Hepatocyte (in vitro differentiated cells): ENCODE results near the gene ZP2. TPM values are rescaled to one million over a fixed set of nuclear protein-coding genes. Genes with fewer than 3 reads are reported as not detected.
"Not testable (repeated sequence)": the region's sequence is repeated elsewhere in the genome, so short reads cannot be mapped to it uniquely, and the experiment has no call there.

Source experiments
- DNase-seq: peaks from one replicate; pipeline ENCODE4 v3.0.0-alpha.2; 2016; ENCODE audit warnings: low spot score
- H2AFZ ChIP-seq: fragments of 200-600 bp; sonication (generic); 2 replicates; pipeline ENCODE4 v1.6.0; 2016; ENCODE audit warnings: antibody characterized with exemption, mild to moderate bottlenecking
- H3K27ac ChIP-seq: fragments of 200-600 bp; sonication (generic); 2 replicates; pipeline ENCODE4 v1.5.1; 2016; ENCODE audit warnings: mild to moderate bottlenecking
- H3K27me3 ChIP-seq: fragments of 200-600 bp; sonication (generic); 2 replicates; pipeline ENCODE4 v1.6.1; 2016
- H3K36me3 ChIP-seq: fragments of 200-600 bp; sonication (generic); replicated peaks from 2 replicates; pipeline ENCODE4 v1.5.1; 2016; ENCODE audit warnings: low read depth; ENCODE audit not compliant: insufficient read depth
- H3K4me1 ChIP-seq: fragments of 200-600 bp; sonication (generic); 2 replicates; pipeline ENCODE4 v1.5.1; 2016; ENCODE audit warnings: mild to moderate bottlenecking, moderate library complexity; ENCODE audit not compliant: insufficient read depth
- H3K4me2 ChIP-seq: fragments of 200-600 bp; sonication (generic); 2 replicates; pipeline ENCODE4 v1.6.0; 2016
- H3K4me3 ChIP-seq: fragments of 200-600 bp; sonication (generic); 2 replicates; pipeline ENCODE4 v1.5.1; 2016; ENCODE audit warnings: mild to moderate bottlenecking
- H3K79me2 ChIP-seq: fragments of 200-600 bp; sonication (generic); 2 replicates; pipeline ENCODE4 v1.6.0; 2017; ENCODE audit warnings: mild to moderate bottlenecking
- H3K9me2 ChIP-seq: fragments of 200-600 bp; sonication (generic); replicated peaks from 2 replicates; pipeline ENCODE4 v1.6.0; 2017; ENCODE audit warnings: mild to moderate bottlenecking; ENCODE audit not compliant: insufficient read depth
- H3K9me3 ChIP-seq: fragments of 200-600 bp; sonication (generic); 2 replicates; pipeline ENCODE4 v1.5.1; 2016; ENCODE audit warnings: low read depth, mild to moderate bottlenecking
- H4K20me1 ChIP-seq: fragments of 200-600 bp; sonication (generic); 2 replicates; pipeline ENCODE4 v1.6.0; 2016; ENCODE audit warnings: mild to moderate bottlenecking; ENCODE audit not compliant: insufficient read depth, poor library complexity, severe bottlenecking
- EZH2 ChIP-seq: fragments of 200-600 bp; sonication (generic); IDR thresholded peaks from 2 replicates; pipeline ENCODE4 v1.6.1; 2016; ENCODE audit warnings: antibody characterized with exemption, mild to moderate bottlenecking, borderline replicate concordance
- EZH2phosphoT487 ChIP-seq: fragments of 200-600 bp; sonication (generic); IDR thresholded peaks from one replicate; pipeline ENCODE4 v1.6.1; 2018; ENCODE audit warnings: antibody characterized with exemption, mild to moderate bottlenecking, low read depth, moderate library complexity; ENCODE audit not compliant: unreplicated experiment, severe bottlenecking
- WGBS: methylation state at CpG from one replicate; pipeline ENCODE4 v1.1.6; 2016; ENCODE audit warnings: low lambda C conversion rate; ENCODE audit errors: missing lambda C conversion rate; 5-methylcytosine and 5-hydroxymethylcytosine counted together
- polyA plus RNA-seq: library from polyadenylated mRNA; unstranded; fragments of >200 nt; fragmentation: Nextera tagmentation; extraction: Ambion mirVana; gene quantifications from 2 replicates; pipeline ENCODE4 v1.2.1, GENCODE V29; 2016
- total RNA-seq: library from RNA; depleted of rRNA; stranded (reverse); fragments of >200 nt; gene quantifications from 2 replicates; pipeline ENCODE4 v1.2.3, GENCODE V29; 2014
- TF ChIP-seq, protein P1 (sequence below): fragments of 200-600 bp; sonication (generic); IDR thresholded peaks from 2 replicates; pipeline ENCODE4 v1.5.1; 2016; ENCODE audit warnings: antibody characterized with exemption, mild to moderate bottlenecking; ENCODE audit not compliant: poor library complexity

The ZP2 gene
- total and polyA plus RNA-seq, 2 experiments from 2014 or later: 0.20 TPM; not detected in 1

DNA sequence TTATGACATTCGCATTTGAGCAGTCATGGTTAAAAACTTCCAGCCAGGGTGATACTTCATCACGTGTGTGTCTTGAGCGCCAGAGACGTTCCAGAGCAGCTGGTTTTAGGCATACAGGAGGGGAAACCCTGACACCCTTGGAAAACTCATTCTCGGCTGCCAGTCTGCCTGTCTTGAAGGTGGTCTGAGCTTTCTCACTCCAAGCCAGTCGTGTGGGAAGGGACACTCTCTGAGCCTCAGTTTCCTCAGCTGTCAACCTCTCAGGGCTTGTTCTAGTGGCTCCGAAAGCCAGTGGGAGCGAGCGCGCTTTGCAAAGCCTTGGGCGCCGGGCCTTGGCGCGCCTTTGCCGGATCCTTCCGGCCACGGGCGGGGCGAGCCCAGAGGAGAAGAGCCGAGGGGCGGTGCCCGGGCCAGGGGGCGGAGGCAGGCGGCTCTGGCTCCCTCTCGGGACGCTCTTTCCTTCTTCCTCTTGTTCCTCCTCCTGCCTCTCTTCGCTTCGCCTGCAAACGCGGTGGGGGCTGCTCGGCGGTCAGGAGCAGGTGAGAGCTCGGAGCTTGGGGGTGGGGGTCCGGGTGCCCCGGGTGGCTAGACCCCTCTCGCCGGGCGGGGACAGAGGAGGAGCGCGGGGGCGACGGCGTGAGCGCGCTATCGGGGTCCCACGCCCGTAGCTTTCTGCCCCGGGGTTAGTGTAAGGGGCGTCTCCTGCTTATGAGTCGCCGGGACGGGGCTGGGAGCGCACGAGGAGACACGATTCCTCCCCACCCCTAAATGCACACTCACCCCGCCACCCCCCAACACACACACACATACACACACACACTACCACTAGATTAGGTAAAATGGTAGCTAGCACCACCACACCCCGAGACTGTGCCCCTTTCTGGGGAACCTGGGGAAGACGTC lies 52.9 kb downstream of the ZP2 start, which contains the start of gene LDAF1:
Gene LDAF1, plus strand, starts transcription at position 467 of the 903 bp plus-strand sequence. CDS start 2,509 bp downstream, outside the sequence.
- no peaks in the 10 kb centered on the region for H3K9me2 ChIP-seq
- TF ChIP-seq, protein P1, sequence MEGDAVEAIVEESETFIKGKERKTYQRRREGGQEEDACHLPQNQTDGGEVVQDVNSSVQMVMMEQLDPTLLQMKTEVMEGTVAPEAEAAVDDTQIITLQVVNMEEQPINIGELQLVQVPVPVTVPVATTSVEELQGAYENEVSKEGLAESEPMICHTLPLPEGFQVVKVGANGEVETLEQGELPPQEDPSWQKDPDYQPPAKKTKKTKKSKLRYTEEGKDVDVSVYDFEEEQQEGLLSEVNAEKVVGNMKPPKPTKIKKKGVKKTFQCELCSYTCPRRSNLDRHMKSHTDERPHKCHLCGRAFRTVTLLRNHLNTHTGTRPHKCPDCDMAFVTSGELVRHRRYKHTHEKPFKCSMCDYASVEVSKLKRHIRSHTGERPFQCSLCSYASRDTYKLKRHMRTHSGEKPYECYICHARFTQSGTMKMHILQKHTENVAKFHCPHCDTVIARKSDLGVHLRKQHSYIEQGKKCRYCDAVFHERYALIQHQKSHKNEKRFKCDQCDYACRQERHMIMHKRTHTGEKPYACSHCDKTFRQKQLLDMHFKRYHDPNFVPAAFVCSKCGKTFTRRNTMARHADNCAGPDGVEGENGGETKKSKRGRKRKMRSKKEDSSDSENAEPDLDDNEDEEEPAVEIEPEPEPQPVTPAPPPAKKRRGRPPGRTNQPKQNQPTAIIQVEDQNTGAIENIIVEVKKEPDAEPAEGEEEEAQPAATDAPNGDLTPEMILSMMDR: no peak
- TF ChIP-seq EZH2 (no peak), EZH2phosphoT487 (no peak)
- peak within 1 kb of the TSS; percentile 33 for H3K27ac ChIP-seq
- peak within 1 kb of the TSS; percentile 91 for H3K4me3 ChIP-seq
- peaks cover 14% of the 10 kb centered on the region for H3K4me1 ChIP-seq
- H3K79me2 ChIP-seq: no peaks in the 10 kb centered on the region
- WGBS: 3% methylated on average over 31 of the region's 59 CpGs
- no peaks in the 10 kb centered on the region for H3K36me3 ChIP-seq
- peak within 1 kb of the TSS; percentile 95 for H2AFZ ChIP-seq
- H4K20me1 ChIP-seq: no peaks in the 10 kb centered on the region
- no peaks in the 10 kb centered on the region for H3K27me3 ChIP-seq
- H3K4me2 ChIP-seq: peak within 1 kb of the TSS; percentile 98
- peak; percentile 92 for DNase-seq
- no peaks in the 10 kb centered on the region for H3K9me3 ChIP-seq

DNA sequence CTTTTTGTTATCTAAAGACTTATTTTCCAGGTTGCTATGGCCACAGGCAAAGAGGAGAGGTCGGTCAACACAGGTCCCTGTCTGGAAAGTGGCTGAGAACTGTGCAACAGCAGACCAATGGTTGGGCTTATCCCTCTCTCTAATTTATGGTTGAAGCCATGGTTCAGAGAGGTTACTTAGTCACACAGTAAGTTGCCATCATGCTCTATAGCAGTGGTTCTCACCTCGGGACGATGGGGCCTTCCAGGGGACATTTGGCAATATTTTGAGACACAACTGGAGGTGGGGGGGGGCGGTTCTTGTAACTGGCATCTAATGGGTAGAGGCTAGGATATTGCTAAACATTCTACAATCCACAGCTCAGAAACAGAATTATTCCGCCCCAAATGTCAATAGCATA lies 53.7 kb downstream of the ZP2 start:
- Histone ChIP-seq H3K36me3 (no peaks in the 10 kb centered on the region), H3K27ac (peak overlapping the region; percentile 33), H3K4me1 (peaks cover 13% of the 10 kb centered on the region), H4K20me1 (no peaks in the 10 kb centered on the region), H3K9me2 (no peaks in the 10 kb centered on the region), H3K4me2 (peak overlapping the region; percentile 98), H2AFZ (no peak overlapping the region), H3K27me3 (no peaks in the 10 kb centered on the region), H3K4me3 (no peak overlapping the region), H3K79me2 (no peaks in the 10 kb centered on the region), H3K9me3 (no peaks in the 10 kb centered on the region)
- TF ChIP-seq, protein P1: no peak
- TF ChIP-seq EZH2 (no peak), EZH2phosphoT487 (no peak)
- whole genome bisulfite sequencing: 84% methylated on average over 5 of the region's 5 CpGs
- DNase-seq: no peak

DNA sequence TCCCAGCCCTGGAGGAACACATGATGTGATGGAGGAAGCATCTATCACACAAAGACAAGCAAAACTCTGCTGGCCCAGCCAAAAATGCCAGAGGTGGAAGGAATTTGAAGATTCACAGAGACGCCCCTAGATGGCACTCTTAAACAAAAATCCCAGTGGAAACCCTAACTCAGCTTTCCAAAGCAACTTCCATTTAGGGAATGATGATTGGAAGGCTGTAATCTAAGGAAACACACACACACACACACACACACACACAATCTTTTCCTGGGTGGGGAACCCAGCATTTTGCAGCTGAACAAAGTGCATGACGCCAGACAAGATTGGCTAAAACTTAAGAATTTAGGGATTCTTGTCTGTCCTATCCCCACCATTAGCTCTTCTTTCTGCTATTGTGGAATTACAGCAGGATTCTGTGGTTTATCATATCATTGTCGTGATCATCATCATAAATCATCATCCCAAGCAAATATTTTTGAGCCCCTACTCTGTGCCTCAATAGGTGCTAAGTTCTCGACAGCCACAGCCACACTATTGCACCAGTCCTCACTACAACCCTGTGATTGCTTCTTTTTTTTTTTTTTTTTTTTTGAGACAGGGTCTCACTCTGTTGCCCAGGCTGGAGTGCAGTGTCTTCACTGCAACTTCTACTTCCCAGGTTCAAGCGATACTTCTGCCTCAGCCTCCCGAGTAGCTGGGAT lies 54.5 kb downstream of the ZP2 start:
- no peak overlapping the region for H3K4me2 ChIP-seq

DNA sequence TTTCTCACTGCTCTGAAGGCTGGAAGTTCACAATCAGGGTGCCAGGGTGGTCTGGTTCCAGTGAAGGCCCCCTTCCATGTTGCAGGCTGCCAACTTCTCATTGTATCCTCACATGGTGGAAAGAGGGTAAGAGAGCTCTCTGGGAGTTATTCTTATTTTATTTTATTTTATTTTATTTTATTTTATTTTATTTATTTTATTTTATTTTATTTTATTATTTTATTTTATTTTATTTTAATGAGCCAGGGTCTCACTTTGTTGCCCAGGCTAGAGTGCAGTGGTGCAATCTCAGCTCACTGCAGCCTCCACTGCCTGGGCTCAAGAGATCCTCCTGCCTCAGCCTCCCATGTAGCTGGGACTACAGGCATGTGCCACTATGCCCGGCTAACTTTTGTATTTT lies 55.4 kb downstream of the ZP2 start:
- WGBS: 76% methylated on average over 1 of the region's 1 CpG
- not testable (repeated sequence) for H3K4me1 ChIP-seq, H3K36me3 ChIP-seq, H3K4me2 ChIP-seq, H3K9me2 ChIP-seq, H3K9me3 ChIP-seq, H3K79me2 ChIP-seq, H3K27ac ChIP-seq, H3K27me3 ChIP-seq, H3K4me3 ChIP-seq, DNase-seq, H4K20me1 ChIP-seq, H2AFZ ChIP-seq

More for the DNA sequence above, 54.5 kb downstream of the ZP2 start:
- DNase-seq: peak; percentile 80
- Histone ChIP-seq H3K9me3 (no peaks in the 10 kb centered on the region), H3K79me2 (no peaks in the 10 kb centered on the region), H3K9me2 (no peaks in the 10 kb centered on the region), H4K20me1 (no peaks in the 10 kb centered on the region), H3K27ac (no peak overlapping the region), H3K36me3 (no peaks in the 10 kb centered on the region), H3K4me3 (no peak overlapping the region), H3K4me1 (peaks cover 8% of the 10 kb centered on the region), H2AFZ (no peak overlapping the region), H3K27me3 (no peaks in the 10 kb centered on the region)
- TF ChIP-seq, protein P1: peak; percentile 76
- TF ChIP-seq EZH2: no peak
- 59% methylated on average over 6 of the region's 6 CpGs for WGBS

DNA sequence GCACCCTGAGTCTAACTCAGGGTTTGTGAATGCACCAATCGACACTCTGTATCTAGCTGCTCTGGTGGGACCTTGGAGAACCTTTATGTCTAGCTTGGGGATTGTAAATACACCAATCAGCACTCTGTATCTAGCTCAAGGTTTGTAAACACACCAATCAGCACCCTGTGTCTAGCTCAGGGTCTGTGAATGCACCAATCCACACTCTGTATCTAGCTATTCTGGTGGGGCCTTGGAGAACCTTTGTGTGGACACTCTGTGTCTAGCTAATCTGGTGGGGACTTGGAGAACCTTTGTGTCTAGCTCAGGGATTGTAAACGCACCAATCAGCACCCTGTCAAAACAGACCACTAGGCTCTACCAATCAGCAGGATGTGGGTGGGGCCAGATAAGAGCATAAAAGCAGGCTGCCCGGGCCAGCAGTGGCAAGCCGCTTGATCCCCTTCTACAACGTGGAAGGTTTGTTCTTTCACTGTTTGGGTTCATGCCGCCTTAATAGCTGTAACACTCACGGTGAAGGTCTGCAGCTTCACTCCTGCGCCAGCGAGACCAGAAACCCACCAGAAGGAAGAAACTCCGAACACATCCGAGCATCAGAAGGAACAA lies 58.1 kb downstream of the ZP2 start:
- H3K9me2 ChIP-seq, H3K4me3 ChIP-seq, H3K36me3 ChIP-seq, H3K4me1 ChIP-seq, DNase-seq, H3K27ac ChIP-seq, H3K27me3 ChIP-seq, H2AFZ ChIP-seq, H3K79me2 ChIP-seq, H3K9me3 ChIP-seq, H4K20me1 ChIP-seq, H3K4me2 ChIP-seq: not testable (repeated sequence)
- WGBS: 92% methylated on average over 11 of the region's 11 CpGs
